Activated CD8-positive, alpha-beta memory T cell treated with anti-CD3 and anti-CD28 coated beads, Interleukin-2, amount 50 U/mL, for 24 hours (primary cell): Measurements from ENCODE around the gene DES.

ENCODE experiments used
- DNase-seq: peaks from one replicate; pipeline ENCODE4 v3.0.0-alpha.2; 2020; ENCODE audit errors: extremely low read depth

Gene DES

DNA sequence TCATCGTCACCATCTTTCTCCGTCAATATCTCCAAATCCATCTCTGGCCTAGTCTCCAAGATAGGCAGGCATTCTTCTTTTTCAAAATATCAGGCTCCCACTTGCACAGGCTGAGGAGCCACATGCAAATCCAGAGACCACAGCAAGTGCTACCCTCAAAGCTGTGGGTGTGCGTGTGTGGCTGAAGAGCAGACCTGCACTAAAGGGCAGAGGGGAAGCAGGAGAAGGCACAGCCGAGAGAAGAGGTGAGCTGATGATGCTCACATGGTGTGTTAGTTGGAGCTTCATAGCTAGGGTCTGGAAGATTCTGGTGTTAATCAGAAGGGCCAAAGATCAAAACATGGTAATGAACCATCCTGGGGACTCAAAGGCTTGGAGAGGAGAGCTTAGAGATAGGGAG, 20.3 kb downstream of the DES start:
- DNase-seq = no peak

DNA sequence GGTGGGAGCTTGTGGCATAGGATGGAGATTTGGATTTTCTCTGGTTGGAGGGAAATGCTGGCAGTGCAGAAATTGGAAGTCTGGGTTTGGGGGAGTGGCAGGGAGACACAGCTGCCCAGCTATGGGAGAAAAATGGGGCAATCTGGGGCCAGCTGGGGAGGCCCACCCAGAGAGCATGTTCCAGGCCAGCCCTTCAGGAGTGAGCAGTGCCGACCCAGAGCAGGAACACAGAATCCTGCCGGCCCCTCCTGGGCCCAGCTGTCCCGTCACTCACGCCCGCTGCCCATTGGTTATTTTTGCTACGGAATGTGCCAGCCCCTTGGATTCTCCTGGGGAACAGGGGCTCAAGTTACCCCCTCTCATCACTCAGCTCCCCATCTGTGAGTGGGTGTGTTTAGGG, 21.3 kb downstream of the DES start:
- DNase-seq = no peak

DNA sequence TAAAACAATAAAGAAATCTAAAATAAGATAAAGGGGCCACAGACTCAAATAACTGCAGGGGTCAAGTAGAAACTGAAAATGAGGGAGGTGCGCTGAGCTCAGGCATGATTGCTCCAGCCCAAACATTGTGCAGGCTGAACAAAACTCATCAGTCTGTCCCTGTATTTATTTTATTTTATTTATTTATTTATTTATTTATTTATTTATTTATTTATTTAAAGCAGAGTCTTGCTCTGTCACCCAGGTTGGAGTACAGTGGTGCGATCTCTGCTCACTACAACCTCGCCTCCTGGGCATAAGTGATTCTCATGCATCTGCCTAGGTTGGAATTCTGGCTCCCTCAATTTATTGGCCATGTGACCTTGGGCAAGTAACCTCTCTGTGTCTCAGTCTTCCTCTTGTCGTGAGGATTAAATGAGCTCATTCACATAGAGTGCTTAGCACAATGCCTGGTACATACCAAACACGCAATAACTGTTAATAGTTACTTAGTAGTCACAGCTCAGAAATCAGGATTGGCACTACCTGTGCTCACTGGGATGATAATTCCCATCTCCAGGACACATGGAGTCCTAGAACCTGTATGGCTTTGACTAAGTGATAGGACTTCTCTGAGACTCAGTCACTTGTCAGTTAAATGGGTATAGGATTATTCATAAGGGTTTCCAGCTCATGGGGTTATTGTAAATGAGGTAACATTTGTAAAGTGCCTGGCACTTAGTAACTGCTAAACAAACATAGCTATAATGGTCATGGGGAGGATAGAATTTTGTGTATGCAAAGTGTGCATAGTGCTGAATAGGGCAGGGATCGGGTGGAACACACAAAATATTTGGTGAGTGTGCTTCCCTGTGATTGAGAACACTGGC, 22.4 kb downstream of the DES start:
- DNase-seq = no peak

DNA sequence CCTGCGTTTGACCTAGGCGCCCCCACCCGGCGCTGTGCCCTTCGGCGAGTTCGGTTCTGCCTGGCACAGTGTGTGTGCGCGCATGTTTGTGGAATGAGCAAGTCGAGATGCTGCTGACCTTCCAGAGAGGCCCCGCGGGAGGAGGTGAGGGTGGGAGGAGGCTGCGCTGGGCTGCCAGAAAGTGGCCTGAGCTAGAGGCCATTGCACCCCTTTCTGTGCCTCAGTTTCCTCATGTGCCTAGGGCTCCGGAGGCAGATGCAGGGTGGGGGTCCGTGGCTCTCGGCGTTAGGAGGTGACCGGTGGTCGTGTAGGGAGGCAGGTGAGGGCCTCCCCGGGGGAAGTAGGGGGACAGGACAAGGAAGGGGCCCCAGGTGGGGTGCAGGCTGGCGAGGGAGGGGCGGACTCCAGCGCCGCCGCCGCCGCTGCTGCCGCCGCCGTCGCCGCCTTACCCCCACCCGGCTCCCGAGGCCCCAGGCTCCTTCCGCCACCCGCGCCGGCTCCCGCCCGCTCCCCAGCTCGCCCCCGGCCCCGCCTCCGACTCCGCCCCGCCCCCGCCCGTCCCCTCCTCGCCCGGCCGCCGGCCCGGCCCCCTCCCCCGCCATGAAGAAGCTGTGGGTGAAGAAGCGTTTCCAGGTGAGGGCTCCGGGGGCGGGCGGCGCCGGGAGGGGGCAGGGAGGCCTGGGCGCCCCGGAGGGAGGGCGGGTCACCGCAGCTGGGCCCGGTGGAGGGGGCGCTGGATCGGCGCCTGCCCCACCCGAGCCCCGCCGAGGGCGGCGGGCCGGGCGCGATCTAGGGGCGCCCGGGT, 23.5 kb downstream of the DES start:
- no peak for DNase-seq

DNA sequence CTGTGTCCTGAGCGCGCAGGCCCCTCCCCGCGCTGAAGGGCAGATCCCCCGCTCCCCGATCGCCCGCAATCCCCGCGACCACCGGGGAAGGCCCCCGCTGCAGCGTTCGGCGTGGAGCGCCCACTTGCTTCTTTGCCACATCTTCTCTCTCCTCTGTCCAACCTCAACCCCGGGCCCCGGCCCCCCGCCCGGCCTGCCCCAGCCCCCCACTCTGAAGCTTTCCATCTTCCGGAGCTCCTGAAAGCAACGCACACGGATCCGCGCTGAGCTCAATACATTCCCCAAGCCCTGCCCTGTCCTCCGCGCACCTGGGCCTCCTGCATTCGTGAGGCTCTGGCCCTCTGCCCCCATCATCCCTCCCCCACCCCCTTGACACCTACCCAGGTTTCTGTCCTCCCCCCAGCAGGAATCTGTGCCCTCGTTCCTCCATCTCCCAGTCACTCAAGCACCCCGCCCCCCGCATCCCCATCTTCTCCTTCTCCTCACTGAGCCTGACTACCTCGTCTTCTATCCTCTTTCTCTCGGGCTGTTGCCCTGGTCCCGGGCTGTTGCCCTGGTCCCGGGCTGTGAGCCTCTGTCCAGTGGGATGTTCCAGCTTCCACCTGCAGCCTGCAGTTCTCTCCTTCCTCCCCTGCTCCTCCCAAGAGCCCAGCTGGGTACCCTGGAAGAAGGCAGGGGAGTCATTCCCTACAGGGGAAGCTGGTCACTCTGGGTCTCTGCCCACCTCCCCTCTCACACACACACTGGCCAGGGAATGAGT, 24.3 kb downstream of the DES start:
- no peak for DNase-seq

DNA sequence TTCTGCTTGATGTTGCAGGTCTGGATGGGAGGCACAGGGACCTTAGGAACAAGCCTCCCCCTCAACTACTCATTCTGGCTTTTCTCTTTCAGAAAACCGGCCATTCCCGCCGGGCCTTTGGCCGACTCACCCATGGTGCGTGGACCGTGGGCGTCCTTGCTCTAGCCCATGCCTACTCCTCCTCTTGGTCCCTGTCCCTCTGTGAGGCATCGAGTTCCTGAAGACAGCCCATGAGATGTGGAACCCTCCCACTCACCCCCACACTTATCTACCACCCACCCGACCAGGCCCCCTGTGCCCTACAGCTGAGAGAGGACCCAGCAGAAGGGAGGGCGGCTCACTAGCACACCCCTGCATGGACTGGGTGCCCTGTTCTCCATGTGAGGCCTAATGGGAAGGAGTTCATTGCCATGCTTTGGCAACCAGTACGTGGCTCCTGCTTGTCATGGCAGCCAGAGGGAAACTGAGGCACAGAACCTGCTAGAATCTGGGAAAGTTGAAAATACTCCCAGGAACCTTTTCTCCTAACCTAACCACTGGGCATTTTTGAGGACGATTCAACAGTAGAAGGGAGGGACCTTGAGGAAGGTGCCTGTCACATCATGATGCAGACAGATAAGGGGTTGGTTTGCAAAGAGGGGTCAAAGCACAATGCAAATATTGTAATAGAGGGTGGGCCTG, 25.0 kb downstream of the DES start:
- DNase-seq = no peak

DNA sequence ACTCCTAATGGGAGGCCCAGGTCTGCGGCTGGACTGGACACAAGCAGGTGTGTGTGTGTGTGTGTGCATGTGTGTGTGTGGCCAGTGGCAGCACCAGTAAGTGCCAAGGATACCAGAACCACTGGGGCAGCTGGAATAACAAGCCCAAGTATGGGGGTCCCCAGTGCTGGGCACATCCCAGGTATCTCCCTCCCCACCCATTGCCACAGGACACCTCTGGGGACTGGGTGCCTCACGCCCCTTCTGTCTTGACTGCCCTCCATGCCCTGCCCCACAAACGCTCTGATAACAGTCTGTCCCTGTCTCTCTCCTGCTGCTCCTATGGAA, 25.5 kb downstream of the DES start:
- DNase-seq = no peak

DNA sequence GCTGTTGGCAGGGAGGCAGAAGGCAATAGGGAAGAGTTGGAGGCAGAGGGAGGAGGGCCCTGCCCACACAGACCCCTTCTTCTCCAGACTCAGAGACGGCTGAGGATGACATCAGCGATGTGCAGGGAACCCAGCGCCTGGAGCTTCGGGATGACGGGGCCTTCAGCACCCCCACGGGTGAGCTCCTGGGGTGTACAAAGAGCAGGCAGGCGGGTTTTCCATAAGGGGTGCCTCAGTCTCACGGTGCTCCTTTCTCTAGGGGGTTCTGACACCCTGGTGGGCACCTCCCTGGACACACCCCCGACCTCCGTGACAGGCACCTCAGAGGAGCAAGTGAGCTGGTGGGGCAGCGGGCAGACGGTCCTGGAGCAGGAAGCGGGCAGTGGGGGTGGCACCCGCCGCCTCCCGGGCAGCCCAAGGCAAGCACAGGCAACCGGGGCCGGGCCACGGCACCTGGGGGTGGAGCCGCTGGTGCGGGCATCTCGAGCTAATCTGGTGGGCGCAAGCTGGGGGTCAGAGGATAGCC, 26.5 kb downstream of the DES start:
- DNase-seq = no peak

DNA sequence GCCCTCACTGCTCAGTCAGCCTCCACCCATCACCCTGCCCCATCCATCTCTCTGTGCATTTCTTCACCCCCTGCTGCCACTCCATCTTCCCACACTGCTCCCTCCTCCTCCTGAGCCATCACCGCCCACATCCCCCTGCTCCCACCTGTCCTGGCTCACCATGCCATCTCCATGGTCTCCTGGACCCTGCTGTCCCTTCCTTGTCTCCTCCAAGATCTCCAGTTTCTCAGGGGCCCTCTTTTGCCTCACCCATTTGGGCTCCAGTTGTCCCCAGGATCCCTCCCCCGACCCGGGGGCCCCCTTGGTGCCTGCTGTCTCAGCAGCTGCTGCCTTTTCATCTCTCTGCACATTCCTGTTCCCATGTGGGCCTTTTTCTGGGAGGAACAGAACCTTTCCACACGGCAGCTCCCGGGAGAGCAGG, 27.1 kb downstream of the DES start:
- no peak for DNase-seq

DNA sequence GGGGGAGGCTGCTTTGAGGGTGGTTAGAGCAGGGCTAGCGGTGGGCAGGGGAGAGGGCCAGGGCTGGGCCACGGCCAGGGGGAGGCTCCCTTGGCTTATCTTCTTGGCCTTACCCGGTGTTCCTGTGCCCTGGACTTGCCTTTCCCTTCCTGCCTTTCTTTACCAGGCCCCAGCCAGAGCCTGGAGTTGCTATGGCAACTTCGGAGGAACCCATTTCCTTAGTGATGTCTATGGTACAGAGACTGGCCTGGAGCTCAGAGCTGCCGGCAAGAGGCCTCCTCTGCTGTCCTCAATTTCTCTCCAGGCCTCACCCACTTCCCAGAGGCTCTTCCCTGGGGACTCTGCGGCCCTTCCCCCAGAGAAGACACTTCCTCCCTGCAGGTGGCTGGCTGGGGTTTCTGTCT, 27.9 kb downstream of the DES start:
- no peak for DNase-seq

DNA sequence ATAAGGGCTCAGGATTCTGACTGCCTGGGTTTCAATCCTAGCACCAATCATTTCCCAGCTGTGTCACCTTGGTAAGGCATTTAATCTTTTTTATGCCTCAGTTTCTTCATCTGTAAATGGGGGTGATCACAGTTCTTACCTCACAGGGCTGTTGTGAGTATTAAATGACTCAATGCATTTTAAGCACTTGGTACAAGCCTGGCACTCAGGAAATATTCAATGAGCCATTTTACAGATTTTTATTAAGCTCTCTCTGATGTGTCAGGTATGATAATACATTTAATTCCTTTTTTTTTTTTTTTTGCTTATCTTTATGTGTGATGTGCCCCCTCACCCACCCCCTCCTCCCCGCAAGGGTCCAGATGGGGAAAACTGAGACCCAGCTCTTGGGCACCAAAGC, 28.5 kb downstream of the DES start:
- no peak for DNase-seq

DNA sequence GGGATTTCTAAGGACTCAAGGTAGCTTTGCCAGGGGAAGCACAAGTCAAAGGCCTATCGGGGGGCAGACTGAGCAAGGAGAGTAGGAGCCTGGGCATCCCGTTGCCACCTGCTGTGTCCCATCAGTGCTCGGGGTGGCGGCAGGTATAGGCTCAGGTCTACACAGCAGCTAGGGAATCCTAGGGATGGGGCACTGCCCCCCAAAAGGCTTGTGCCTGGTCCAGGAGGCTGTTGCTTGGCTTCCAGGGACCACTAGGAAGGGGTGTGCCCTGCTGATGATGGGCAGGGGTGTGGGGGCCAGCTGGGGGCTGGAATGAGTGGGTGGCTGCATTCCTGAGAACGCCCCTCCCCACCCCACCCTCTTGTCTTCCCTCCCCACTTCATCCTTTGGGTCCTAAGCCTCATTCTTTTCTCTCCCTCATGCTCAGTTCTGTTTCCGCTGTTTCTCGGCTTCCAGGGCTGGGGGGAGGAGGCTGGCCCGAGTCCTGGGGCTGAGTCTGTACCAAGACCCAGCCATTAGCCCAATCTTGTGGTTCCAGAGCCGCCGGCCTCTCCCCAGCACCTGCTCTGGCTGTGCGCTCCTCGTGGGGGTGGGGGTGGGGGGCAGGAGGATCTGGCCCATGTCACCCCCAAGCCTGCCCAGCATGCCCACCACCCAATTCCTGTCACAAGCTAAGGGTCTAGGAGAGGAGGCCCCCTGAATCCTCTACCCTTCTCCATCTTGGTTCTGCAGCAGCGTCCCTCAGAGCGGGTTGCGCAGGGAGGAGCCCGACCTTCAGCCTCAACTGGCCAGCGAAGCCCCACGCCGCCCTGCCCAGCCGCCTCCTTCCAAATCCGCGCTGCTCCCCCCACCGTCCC, 29.3 kb downstream of the DES start:
- DNase-seq = no peak

DNA sequence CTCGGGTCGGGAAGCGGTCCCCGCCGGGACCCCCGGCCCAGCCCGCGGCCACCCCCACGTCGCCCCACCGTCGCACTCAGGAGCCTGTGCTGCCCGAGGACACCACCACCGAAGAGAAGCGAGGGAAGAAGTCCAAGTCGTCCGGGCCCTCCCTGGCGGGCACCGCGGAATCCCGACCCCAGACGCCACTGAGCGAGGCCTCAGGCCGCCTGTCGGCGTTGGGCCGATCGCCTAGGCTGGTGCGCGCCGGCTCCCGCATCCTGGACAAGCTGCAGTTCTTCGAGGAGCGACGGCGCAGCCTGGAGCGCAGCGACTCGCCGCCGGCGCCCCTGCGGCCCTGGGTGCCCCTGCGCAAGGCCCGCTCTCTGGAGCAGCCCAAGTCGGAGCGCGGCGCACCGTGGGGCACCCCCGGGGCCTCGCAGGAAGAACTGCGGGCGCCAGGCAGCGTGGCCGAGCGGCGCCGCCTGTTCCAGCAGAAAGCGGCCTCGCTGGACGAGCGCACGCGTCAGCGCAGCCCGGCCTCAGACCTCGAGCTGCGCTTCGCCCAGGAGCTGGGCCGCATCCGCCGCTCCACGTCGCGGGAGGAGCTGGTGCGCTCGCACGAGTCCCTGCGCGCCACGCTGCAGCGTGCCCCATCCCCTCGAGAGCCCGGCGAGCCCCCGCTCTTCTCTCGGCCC, 30.1 kb downstream of the DES start:
- no peak for DNase-seq

DNA sequence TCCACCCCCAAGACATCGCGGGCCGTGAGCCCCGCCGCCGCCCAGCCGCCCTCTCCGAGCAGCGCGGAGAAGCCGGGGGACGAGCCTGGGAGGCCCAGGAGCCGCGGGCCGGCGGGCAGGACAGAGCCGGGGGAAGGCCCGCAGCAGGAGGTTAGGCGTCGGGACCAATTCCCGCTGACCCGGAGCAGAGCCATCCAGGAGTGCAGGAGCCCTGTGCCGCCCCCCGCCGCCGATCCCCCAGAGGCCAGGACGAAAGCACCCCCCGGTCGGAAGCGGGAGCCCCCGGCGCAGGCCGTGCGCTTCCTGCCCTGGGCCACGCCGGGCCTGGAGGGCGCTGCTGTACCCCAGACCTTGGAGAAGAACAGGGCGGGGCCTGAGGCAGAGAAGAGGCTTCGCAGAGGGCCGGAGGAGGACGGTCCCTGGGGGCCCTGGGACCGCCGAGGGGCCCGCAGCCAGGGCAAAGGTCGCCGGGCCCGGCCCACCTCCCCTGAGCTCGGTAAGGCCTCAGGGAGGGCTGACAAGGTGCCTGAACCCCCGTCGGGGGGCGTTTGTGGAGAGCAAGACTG, 30.7 kb downstream of the DES start:
- no peak for DNase-seq

DNA sequence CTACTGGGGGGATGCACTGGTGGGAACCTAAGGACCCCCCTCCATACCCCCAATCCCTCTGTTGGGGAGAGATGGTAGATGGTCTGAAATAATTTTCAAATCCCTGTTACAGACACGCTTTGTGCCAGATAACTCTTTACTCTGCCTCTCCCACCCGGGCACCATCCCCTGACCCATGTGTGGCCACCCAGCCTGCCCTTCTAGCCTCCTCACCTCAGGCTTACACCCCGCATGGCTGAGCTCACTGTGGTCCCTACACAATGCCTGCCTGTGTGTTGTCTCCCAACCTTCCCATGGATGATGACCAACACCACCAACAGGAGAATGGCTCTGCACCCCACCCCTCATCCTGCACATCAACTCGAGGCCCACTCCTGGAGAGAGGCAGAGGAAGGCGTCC, 31.4 kb downstream of the DES start:
- DNase-seq = no peak

DNA sequence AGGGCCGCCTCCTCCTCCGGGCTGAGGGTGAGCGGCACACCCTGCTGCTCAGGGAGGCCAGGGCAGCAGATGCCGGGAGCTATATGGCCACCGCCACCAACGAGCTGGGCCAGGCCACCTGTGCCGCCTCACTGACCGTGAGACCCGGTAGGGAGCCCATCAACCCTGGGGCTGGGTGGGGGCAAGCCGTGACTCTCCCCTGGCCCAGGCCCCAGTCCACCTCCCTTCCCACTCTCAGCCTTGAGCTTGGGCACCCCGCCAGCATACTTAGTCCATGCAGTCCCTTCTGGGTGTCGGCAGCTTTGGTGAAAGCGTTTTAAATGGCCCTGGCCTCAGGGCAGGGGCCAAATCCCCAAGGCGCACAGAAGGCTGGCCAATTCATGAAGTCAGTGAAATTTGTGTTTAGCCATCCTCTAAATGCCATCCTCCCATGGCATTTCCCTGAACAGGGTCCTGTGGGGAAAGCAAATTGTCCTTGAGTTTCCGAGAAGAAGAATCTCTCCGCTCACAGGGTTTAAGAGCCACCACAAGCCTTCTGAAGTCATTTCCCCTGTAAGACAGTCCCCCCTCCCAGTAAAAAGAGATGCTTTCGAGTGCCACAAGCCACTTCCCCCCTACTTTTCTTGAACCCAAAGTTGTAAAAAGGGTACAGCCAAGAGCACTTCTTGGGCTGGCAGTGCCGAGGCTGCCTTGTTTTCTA, 33.6 kb downstream of the DES start:
- no peak for DNase-seq

DNA sequence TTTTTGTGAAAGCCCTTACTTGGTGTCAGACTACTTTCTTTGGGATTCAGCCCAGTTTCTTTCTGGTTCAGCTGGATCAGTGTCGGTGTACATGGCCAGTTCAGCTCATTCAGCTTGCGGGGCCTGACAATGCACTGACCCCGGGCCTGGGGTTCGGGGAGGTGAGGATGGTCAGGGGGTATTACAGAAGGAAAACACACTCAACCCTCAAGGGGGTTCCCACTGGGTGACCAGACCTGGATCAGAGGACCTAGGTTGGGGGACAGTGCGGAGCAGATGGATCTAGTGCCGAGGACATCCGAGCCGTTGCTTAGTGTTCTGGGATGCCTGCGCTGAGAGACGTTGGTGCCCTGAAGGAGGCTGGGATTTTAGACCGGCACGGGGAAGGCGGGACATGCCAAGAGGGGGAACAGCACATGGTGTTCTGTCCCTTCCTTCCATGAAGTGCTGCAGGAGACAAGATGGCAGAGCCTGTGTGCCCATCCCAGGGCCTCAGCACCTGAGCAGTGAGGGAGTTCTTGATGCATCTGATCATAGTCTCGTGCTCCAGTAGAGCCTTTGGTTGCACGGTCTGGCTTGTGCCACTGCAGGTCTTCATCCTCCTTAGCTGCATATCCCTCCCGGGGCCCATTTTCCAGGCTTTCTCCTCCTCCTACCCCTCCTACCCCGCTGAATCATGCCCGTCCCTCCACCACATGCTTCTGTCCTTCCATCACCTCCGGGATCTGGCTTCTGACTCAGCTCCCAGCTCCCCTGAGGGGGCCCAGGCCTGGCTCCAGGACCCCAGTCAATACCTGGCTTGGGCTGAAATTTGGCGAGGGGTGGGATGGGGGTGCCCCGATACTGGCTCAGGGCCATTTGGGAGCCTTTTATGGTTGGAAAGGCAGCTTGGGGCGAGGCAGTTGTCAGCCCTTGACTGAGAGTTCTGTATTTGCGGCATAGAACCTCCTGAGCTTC, 34.5 kb downstream of the DES start:
- no peak for DNase-seq
